Upper lobe of right lung (tissue), 1 donor: ENCODE measurements around the gene GCFC2. TPM values are rescaled to one million over a fixed set of nuclear protein-coding genes. Genes with fewer than 3 reads are reported as not detected.
A peak's percentile ranks its signal among the peaks of the same experiment; 100 is the strongest.

Source experiments
- ATAC-seq: fragments of 200-7000 bp; cut with Tn5 transposase; one replicate; pipeline ENCODE4 v1.9.1; 2020; ENCODE audit warnings: mild to moderate bottlenecking, moderate library complexity
- DNase-seq: peaks from one replicate; pipeline ENCODE4 v3.0.0-alpha.2; 2020
- H3K27ac ChIP-seq: fragments of 200-600 bp; one replicate; pipeline ENCODE4 v1.8.0; 2022
- H3K27me3 ChIP-seq: fragments of 200-600 bp; one replicate; pipeline ENCODE4 v1.8.0; 2022; ENCODE audit warnings: mild to moderate bottlenecking
- H3K36me3 ChIP-seq: fragments of 200-600 bp; one replicate; pipeline ENCODE4 v1.8.0; 2022
- H3K4me1 ChIP-seq: fragments of 200-600 bp; one replicate; pipeline ENCODE4 v1.8.0; 2022
- H3K4me3 ChIP-seq: fragments of 200-600 bp; one replicate; pipeline ENCODE4 v1.8.0; 2022; ENCODE audit warnings: mild to moderate bottlenecking
- H3K9me3 ChIP-seq: fragments of 200-600 bp; one replicate; pipeline ENCODE4 v1.8.0; 2022
- intact Hi-C: fragments of 100-400 bp; cut with DNase I; formaldehyde crosslinking; loops from one replicate; pipeline ENCODE4 v1.11.0; 2022
- total RNA-seq: library from RNA; stranded (reverse); fragmentation: NEBNext Ultra II Directional; extraction: Animal tissue kit (Norgen Biotek cat#: 25700); gene quantifications from one replicate; pipeline ENCODE4 v1.2.1, GENCODE V29; 2021
- TF ChIP-seq, protein P1 (sequence below): fragments of 200-600 bp; IDR thresholded peaks from one replicate; pipeline ENCODE4 v1.8.0; 2022; ENCODE audit warnings: antibody characterized with exemption
- donor health status: DM: no; HTN: yes; CAD: no; lungs with severe emphysema.

Gene GCFC2
- total RNA-seq, 1 donor from 2014 or later: 19.5 TPM

DNA sequence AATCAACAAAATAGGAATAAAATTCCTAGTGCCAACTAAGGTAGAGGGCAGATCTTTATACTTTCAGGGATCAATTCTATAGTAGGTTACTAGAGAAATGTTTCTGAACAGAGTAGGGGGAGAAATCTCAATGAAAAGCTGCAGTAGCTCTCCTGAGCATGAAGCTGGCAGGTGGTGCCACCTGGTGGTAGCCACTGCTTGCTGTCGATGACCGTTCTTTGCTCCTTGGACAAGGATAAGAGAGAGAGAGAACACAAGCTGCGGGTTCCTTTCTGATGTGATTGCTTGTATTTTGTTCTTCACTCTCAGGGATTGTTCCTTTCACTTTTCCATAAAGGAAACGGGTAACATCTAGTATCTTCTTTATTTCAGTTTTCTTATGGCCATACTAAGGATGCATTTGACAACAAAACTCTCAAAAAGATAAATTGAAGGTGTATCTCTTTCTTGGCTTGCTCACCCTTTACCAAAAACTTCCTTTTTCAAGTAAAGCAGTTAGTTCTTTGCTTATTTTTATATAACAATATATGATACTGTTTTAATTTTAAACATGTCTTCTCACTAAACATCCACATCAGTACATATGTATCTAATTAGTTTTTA is 82.7 kb downstream of the GCFC2 start:
- H3K4me1 ChIP-seq: no peaks in the 10 kb centered on the region
- H3K27ac ChIP-seq: no peak overlapping the region
- DNase-seq: peak; percentile 84
- H3K27me3 ChIP-seq: no peaks in the 10 kb centered on the region
- no peaks in the 10 kb centered on the region for H3K9me3 ChIP-seq
- no peaks in the 10 kb centered on the region for H3K36me3 ChIP-seq
- intact Hi-C loops: no loop called here
- ATAC-seq: peak; percentile 94
- no peak overlapping the region for H3K4me3 ChIP-seq
- TF ChIP-seq, protein P1, sequence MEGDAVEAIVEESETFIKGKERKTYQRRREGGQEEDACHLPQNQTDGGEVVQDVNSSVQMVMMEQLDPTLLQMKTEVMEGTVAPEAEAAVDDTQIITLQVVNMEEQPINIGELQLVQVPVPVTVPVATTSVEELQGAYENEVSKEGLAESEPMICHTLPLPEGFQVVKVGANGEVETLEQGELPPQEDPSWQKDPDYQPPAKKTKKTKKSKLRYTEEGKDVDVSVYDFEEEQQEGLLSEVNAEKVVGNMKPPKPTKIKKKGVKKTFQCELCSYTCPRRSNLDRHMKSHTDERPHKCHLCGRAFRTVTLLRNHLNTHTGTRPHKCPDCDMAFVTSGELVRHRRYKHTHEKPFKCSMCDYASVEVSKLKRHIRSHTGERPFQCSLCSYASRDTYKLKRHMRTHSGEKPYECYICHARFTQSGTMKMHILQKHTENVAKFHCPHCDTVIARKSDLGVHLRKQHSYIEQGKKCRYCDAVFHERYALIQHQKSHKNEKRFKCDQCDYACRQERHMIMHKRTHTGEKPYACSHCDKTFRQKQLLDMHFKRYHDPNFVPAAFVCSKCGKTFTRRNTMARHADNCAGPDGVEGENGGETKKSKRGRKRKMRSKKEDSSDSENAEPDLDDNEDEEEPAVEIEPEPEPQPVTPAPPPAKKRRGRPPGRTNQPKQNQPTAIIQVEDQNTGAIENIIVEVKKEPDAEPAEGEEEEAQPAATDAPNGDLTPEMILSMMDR: peak; percentile 95

DNA sequence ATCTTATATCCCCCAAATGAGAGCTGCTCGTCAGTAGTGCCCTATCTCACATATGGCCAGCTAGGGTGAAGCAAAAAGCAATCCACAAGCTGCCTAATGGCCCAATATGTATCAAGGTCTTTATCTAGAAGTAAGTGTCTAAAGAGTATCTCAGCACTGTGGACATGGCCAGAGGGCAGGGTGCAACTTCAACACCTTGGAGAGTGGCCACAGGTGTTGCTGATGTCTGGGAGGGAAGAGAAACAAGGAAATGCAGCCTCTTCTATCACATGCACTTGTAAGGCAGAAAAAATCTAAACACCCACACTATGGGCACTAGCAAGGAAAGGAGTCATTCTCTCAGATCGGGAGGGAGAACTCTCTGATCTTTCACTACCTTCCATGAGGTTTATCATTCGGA is 87.8 kb downstream of the GCFC2 start:
- Histone ChIP-seq H3K4me1 (no peaks in the 10 kb centered on the region), H3K27ac (no peak overlapping the region), H3K36me3 (no peaks in the 10 kb centered on the region), H3K4me3 (no peak overlapping the region), H3K9me3 (no peaks in the 10 kb centered on the region), H3K27me3 (no peaks in the 10 kb centered on the region)
- intact Hi-C loops: no loop called here
- ATAC-seq (no peak), DNase-seq (no peak)
- TF ChIP-seq, protein P1: no peak

DNA sequence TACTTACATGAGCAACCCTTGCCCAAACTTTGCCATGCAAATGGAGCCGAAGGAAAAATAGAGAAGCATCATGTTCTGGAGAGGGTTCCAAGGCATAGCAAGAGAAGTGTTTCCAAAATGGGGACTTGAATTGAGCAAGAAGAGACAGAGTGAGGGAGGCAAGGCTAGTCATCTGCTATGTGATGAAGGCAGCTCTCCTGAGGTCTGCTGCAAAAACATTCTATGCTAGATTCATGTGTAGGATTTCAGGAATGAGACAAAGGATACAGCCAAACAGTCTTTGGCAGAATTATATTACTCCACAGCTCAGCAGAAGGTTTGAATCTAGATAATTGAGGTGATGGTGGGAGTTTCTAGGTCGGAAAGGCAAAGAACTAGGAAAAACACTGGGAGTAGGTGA is 88.2 kb downstream of the GCFC2 start:
- H3K27ac ChIP-seq: no peak overlapping the region

GRCh38 chr2:75621228-75621627 is 89.5 kb downstream of the GCFC2 start:
- TF ChIP-seq, protein P1: no peak
- ATAC-seq (no peak), DNase-seq (no peak)
- Histone ChIP-seq H3K4me1 (no peaks in the 10 kb centered on the region), H3K27ac (no peak overlapping the region), H3K4me3 (no peak overlapping the region), H3K27me3 (no peaks in the 10 kb centered on the region), H3K9me3 (no peaks in the 10 kb centered on the region), H3K36me3 (no peaks in the 10 kb centered on the region)
- intact Hi-C loops: no loop called here

More for the DNA sequence above, 88.2 kb downstream of the GCFC2 start:
- TF ChIP-seq, protein P1: no peak
- no peaks in the 10 kb centered on the region for H3K27me3 ChIP-seq
- H3K4me1 ChIP-seq: no peaks in the 10 kb centered on the region
- intact Hi-C loops: no loop called here
- DNase-seq (no peak), ATAC-seq (no peak)
- H3K9me3 ChIP-seq: no peaks in the 10 kb centered on the region
- H3K36me3 ChIP-seq: no peaks in the 10 kb centered on the region
- no peak overlapping the region for H3K4me3 ChIP-seq

DNA sequence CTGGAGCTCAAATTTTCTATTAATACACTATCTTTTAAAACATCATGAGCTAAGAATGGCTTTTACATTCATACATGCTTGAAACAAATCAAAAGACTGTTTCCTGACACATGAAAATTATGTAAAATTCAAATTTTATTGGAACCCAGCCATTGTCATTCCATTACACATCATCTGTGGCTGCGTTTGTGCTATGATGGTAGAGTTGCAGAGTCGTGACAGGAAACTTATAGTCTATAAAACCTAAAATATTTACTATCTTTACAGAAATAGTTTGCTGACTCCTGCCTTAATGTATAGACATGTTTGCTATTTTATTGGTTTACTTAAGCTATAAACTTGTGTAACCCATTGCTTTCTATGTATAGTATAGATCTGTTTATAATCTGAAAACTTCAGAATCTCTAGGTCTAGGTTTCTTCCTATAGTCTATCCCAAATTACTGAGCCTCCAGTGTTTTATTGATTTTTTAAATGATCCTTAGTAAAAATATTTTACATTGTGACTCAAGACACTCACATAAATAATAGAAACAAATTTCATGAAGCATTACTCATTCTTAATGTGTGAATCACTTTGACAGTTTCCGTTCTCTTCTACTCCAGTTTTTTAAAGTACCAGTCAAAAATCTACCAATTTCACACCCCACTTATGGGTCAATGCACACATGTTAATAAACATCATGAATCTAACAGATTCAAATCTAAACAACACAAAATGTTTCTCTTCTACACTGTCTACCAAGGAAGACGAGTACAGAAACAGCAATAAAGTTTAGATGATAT is 90.6 kb downstream of the GCFC2 start:
- TF ChIP-seq, protein P1: no peak
- intact Hi-C loops: no loop called here
- Histone ChIP-seq H3K9me3 (no peaks in the 10 kb centered on the region), H3K27ac (no peak overlapping the region), H3K4me1 (no peaks in the 10 kb centered on the region), H3K4me3 (no peak overlapping the region), H3K27me3 (no peaks in the 10 kb centered on the region), H3K36me3 (no peaks in the 10 kb centered on the region)
- ATAC-seq (no peak), DNase-seq (no peak)
